NCI-H526 (cell line): Measurements from ENCODE around the gene ZFYVE9.
"Not testable (repeated sequence)": the region's sequence is repeated elsewhere in the genome, so short reads cannot be mapped to it uniquely, and the experiment has no call there.

Experiments used
- DNase-seq, 2 experiments: peaks; one replicate each; lab custom pipeline; 2025; lab: John Stamatoyannopoulos, UW

The ZFYVE9 gene

DNA sequence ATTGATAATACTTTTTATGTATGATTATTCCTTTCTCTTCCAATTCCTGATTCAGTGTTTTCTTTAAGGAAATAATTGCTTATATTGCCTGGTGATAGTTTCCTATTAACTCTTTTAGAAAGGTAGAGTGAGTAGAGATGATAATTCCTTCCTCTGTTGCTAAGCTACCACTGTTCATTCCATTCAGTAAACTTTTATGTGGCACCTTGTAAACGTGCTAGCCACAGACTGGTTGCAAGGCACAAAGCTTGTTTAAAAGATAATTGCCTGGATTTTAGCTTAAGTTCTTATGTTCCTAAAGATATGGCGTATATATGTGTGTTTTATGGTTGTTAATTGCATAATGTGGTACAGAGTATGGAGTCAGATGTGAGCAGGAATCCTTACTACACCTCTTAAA, 3.2 kb downstream of the ZFYVE9 start:
- DNase-seq = no peak

GRCh38 chr1:52150445-52150844, 8.6 kb downstream of the ZFYVE9 start:
- not testable (repeated sequence) for DNase-seq

- no peak for DNase-seq
Measured at GRCh38 chr1:52150946-52151345, 9.1 kb downstream of the ZFYVE9 start.

DNA sequence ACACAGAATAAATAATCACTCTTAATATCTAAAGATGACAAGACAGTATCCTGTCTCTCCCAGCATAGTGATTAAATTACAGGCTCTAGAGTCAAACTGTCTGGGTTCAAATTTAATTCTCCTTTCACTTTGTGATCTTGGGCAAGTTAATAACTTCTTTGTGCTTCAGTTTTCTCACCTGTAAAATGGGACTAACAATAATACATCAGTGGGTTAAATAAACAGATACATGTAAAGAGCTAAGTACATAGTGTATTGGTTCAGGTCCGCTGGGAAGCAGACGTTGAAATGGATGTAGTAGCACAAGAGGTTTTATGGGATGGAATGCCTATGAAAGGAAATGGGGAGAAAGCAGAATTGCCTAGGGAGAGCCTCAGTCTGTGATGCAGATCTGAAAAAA, 10.7 kb downstream of the ZFYVE9 start:
- DNase-seq = no peak

DNA sequence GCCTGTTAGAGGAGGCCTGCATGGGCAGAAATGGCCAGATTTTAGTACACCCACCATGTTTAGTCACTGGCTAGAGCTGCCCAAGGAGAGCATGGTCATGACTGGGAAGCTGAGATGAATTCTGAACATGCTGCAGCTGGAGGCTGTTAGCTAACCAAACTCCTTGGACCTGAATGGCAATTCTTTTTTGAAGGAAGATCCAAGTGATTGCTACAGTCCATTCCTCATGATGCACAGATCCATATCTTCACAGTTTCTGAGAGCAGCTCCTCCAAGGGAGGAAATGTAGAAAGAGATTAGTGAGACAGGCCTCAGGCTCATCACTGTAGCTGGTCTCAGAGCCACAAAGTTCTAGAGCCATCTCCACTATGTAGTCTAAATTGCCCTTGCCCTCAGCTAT, 11.1 kb downstream of the ZFYVE9 start:
- no peak for DNase-seq

DNA sequence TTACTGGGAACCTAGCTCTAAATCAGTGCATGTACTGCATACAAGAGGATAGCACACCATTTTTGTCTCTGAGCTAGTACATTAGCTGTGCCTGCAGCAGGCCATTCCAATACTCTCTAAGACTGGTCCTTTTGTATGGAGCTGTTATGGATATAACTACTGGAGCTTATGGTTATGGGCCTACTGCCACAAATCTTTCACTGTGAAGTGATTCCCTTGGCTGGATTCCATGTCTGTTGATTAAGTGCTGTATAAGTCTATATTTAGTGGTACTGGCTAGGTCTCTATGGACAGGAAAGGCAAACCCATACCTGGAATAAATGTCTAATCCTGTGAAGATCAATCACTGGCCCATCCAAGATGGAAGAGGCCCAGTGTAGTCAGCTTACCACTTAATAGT, 12.0 kb downstream of the ZFYVE9 start:
- DNase-seq = no peak

DNA sequence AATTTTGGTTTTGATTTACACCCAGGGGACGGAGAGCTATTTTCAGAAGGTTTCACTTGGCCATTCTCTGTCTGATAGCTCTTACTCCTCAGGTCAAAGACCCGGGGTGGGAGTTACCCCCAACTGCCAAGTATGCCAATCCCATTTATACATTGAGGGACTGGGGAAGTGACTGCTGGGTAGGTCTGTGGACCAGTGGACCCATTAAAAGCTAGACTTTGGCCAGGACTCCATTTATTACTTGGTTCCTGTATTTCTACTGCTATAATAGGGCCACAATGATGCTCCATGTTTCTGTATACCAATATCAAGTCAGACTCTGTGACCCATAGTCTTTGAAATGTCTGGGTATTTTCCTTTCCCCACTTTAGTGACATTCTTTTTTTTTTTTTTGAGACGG, 14.6 kb downstream of the ZFYVE9 start:
- no peak for DNase-seq

DNA sequence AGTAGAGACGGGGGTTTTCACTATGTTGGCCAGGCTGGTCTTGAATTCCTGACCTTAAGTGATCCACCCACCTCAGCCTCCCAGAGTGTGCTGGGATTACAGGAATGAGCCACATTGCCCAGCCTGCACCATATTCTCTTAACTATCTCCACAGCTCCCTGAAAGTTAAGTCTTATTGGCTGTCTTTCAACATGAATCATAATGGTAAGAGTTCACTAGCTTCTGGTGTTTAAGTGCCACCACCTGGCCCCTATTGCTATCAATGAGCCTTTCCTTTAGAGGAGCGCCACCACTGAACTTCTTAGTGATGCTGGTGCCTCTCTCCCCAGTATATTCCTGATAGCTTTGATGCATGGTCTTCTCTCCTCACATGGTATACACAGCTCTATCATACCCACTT, 15.7 kb downstream of the ZFYVE9 start:
- no peak for DNase-seq

DNA sequence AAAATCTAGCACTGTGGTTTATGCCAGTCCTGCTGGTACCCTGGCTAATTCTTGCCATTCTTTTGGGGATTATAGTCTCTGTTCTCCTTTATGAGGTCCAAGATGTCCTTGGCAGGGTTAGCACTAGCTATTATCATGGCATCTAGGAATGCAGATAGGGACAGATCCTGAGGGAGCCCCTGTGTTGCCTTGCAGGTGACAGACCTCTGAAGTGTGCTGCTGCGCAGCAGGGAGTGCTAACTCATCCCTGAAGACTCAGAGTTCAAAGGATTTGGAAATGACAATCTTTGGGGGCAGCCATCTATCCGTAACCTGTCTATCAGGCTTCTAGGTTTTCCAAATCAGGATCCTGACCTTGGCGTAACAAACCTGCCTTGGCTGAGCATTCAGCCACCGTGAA, 16.3 kb downstream of the ZFYVE9 start:
- no peak for DNase-seq

DNA sequence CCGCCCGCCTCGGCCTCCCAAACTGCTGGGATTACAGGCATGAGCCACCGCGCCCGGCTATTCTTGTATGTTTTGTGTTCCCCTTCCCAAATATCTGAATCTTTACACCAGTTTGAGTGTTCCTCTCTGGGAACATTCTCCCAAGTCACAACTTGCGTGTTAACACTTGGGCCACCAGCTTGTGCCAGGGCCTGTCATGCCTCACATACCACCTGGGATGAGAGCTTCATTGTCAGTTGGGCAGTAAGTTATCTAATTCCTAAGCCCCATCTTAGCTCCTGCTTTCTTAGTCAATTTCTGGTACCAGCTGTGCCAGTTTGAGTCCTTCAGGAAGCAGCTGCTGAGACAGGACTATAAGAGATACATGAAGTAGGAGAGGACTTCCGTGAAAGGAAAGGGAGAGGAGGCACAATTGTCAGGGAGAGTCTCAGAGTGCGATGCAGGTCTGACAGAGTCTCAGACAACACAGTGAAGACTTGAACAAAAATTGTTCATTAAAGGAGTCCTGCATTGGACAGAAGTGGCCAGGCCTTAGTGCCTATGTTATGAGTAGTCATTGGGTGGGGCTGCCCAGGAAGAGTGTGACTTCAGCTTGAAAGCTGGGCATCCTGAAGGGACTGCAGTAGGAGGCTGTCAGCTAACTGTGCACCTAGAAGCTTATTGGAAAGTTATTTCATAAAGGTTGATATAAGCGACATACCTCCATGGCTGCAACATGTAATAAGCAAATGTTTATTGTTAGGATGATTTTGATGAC, 17.3 kb downstream of the ZFYVE9 start:
- DNase-seq = no peak

- DNase-seq = no peak
Measured at GRCh38 chr1:52162947-52163346, 21.1 kb downstream of the ZFYVE9 start.

DNA sequence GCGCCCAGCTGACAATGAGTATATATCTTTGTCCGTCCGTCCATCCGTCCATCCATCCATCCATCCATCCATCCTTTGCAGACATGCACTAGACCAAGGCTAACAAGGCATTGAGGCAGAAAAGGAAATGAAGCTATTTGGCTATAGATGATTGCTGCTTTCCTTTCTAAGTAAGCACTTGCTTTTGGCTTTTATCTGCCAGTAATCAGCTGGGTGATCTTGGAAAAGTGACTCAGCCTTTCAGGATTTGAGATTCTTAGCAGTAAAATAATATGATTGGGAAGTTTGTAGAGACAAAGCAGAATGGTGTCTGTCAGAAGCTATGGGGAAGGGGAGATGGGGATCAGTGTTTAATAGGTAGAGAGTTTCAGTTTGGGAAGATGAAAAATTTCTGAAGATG, 22.7 kb downstream of the ZFYVE9 start:
- DNase-seq = no peak

- DNase-seq = no peak
Measured at GRCh38 chr1:52166996-52167753, 25.3 kb downstream of the ZFYVE9 start.

GRCh38 chr1:52168373-52169080, 26.6 kb downstream of the ZFYVE9 start:
- no peak for DNase-seq

DNA sequence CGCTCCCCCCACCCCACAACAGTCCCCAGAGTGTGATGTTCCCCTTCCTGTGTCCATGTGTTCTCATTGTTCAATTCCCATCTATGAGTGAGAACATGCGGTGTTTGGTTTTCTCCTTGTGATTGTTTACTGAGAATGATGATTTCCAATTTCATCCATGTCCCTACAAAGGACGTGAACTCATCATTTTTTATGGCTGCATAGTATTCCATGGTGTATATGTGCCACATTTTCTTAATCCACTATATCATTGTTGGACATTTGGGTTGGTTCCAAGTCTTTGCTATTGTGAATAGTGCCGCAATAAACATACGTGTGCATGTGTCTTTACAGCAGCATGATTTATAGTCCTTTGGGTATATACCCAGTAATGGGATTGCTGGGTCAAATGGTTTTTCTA, 29.3 kb downstream of the ZFYVE9 start:
- not testable (repeated sequence) for DNase-seq

GRCh38 chr1:52179073-52179472, 37.2 kb downstream of the ZFYVE9 start:
- DNase-seq = no peak

GRCh38 chr1:52180176-52180575, 38.3 kb downstream of the ZFYVE9 start:
- no peak for DNase-seq

GRCh38 chr1:52181759-52182158, 39.9 kb downstream of the ZFYVE9 start:
- not testable (repeated sequence) for DNase-seq

GRCh38 chr1:52182328-52182727, 40.4 kb downstream of the ZFYVE9 start:
- DNase-seq = not testable (repeated sequence)

- DNase-seq = no peak
Measured at GRCh38 chr1:52182874-52183400, 41.0 kb downstream of the ZFYVE9 start.

DNA sequence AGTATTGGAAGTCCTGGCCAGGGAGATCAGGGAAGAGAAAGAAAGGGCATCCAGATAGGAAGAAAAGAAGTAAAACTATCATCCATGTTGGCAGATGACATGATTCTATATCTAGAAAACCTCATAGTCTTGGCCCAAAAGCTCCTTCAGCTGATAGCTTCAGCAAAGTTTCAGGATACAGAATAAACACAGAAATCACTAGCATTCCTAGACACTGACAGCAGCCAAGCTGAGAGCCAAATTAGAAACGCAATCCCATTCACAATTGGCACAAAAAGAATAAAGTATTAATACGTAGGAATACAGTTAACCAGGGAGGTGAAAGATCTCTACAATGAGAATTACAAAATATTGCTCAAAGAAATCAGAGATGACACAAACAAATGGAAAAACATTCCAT, 44.6 kb downstream of the ZFYVE9 start:
- DNase-seq = no peak

DNA sequence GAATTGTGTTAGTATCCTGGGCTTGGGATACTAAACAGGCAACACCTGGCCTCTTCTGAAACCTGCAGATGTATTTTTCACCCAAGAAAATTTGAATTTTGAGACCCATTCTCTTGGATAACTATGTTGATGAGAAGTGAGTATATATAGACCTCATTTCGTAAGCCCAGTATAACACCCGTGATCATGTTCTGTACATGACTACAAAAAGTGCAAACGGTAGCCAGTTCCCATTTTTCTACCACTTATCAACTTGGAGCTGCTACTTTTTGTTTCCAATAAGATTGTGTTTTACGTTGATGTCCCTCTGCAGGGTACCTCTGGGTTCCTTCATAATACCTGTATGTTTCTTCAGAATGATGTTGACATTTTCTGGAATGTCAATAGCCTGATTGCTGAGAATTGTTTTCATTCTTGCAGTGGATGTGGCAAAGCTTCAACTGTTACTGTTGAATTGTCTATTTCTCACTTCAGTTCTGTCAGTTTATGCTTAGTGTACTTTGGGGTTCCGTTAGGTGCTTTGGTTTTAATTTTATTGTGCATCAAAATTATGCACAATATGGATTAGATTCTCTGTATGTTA, 48.1 kb downstream of the ZFYVE9 start:
- DNase-seq = no peak
